ENCODE results near the gene LDHA. TPM values are rescaled to one million over a fixed set of nuclear protein-coding genes. Genes with fewer than 3 reads are reported as not detected.

LDHA gene
- total and polyA plus RNA-seq, 7 donors: 254 to 1,038 (median 867) TPM

DNA sequence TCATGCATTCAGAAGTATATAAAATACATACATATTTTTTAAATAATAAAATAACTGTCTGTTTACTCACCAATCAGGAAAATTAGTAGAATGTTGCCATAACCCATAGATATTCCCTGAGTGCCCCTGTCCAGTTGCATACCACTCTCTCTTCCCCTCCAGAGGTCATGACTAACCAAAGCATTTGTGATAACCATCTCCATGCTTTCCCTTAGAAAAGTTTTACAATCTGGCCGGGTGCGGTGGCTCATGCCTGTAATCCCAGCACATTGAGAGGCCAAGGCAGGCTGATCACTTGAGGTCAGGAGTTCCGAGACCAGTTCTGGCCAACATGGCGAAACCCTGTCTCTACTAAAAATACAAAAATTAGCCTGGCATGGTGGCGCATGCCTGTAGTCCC, 33.2 kb upstream of the LDHA start:
- DNase-seq (no peak), ATAC-seq (no peak)
- Histone ChIP-seq H3K4me1 (no peaks in the 10 kb centered on the region), H3K36me3 (ENCODE audit: insufficient read depth in 1 of 2, low read depth in 1 of 2) (peaks cover 12 to 99% of the 10 kb centered on the region in 2 donors), H3K27ac (no peak overlapping the region), H3K9me3 (no peaks in the 10 kb centered on the region), H3K27me3 (ENCODE audit: insufficient read depth in 3 of 3, low read length in 2 of 3) (no peaks in the 10 kb centered on the region), H3K4me3 (no peak overlapping the region)
- intact Hi-C loops (cut with DNase I): no loop called here
- TF ChIP-seq, protein P1, sequence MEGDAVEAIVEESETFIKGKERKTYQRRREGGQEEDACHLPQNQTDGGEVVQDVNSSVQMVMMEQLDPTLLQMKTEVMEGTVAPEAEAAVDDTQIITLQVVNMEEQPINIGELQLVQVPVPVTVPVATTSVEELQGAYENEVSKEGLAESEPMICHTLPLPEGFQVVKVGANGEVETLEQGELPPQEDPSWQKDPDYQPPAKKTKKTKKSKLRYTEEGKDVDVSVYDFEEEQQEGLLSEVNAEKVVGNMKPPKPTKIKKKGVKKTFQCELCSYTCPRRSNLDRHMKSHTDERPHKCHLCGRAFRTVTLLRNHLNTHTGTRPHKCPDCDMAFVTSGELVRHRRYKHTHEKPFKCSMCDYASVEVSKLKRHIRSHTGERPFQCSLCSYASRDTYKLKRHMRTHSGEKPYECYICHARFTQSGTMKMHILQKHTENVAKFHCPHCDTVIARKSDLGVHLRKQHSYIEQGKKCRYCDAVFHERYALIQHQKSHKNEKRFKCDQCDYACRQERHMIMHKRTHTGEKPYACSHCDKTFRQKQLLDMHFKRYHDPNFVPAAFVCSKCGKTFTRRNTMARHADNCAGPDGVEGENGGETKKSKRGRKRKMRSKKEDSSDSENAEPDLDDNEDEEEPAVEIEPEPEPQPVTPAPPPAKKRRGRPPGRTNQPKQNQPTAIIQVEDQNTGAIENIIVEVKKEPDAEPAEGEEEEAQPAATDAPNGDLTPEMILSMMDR (IDR thresholded peaks at IDR 0.05): no peak
- 95 to 97% (median 96%) methylated on average over 5 of the region's 5 CpGs for WGBS, 3 donors

DNA sequence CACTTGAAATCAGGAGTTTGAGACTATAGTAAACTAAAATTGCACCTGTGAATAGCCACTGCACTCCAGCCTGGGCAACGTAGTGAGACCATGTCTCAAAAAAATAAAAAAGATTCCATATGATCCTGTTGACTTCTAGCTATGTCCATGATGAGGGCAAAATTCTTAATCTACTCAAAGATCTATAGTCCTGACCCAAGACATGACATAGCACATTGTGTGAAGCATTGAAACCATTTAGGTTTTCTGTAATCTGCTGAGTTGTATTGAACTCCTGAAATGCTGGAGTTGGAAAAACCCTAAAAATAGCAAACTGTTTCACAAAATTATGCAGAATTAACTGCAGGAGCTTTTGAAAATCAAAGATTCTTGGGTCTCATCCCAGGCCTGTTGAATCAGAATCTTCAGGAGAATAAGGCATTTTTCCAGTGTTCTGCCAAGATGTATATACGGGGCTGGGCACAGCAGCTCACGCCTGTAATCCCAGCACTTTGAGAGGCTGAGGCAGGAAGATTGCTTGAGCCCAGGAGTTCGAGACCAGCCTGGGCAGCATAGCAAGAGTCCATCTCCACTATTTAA, 29.8 kb upstream of the LDHA start:
- intact Hi-C loops (cut with DNase I): no loop called here
- TF ChIP-seq, protein P1 (IDR thresholded peaks at IDR 0.05): no peak

DNA sequence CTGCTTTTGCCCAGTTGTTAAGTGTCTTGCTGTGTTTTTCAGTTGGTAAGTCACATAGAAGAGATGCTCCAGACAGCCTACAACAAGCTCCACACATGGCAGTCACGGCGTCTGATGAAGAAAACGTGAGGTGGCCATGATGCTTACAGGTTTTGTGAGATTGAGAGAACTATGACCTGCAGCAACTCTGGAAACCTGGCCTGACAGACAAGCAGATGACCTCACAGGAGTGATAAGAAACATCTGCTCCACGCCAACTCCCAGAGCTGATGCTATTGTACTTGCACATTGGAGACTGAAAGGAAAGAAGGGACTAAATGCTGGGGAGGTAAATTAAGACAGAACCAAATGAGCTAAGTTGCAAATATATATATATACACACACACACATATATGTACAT, 28.6 kb upstream of the LDHA start:
- WGBS, 3 donors: 92 to 93% (median 92%) methylated on average over 4 of the region's 4 CpGs
- no peak overlapping the region for H3K4me3 ChIP-seq
- DNase-seq (no peak), ATAC-seq (no peak)
- H3K4me1 ChIP-seq: peaks cover 6% of the 10 kb centered on the region
- peaks cover 5 to 70% of the 10 kb centered on the region in 2 donors for H3K36me3 ChIP-seq (ENCODE audit: insufficient read depth in 1 of 2, low read depth in 1 of 2)
- intact Hi-C loops (cut with DNase I): no loop called here
- no peak overlapping the region for H3K27ac ChIP-seq
- H3K27me3 ChIP-seq (ENCODE audit: insufficient read depth in 3 of 3, low read length in 2 of 3): no peaks in the 10 kb centered on the region
- TF ChIP-seq, protein P1 (IDR thresholded peaks at IDR 0.05): no peak
- H3K9me3 ChIP-seq: no peaks in the 10 kb centered on the region

More for the DNA sequence above, 29.8 kb upstream of the LDHA start:
- Histone ChIP-seq H3K27me3 (ENCODE audit: insufficient read depth in 3 of 3, low read length in 2 of 3) (no peaks in the 10 kb centered on the region), H3K9me3 (no peaks in the 10 kb centered on the region), H3K36me3 (ENCODE audit: insufficient read depth in 1 of 2, low read depth in 1 of 2) (peaks cover 5 to 81% of the 10 kb centered on the region in 2 donors), H3K27ac (no peak overlapping the region), H3K4me3 (no peak overlapping the region), H3K4me1 (peaks cover 6% of the 10 kb centered on the region)
- 88 to 94% (median 92%) methylated on average over 4 of the region's 4 CpGs for WGBS, 3 donors
- ATAC-seq (no peak), DNase-seq (no peak)

DNA sequence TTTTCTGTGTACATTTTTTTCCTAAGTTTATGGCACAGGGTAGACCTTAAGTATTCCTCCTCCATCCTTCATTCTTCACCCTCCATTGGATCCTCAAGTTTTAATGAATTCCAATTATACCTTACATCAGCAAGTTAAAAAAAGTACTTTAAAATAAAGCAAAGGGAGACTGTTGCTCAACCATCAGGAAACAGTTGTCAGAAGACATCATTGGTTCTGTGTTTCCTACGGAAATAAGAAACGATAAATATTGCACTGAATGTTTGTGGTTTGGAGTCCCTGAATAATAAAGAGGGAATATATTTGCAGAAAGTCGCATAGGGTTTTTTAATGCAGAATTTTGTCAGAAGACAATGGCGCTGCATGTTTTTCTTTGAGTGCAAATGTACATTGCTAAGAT, 28.1 kb upstream of the LDHA start:
- TF ChIP-seq, protein P1 (IDR thresholded peaks at IDR 0.05): no peak
- no peaks in the 10 kb centered on the region for H3K9me3 ChIP-seq
- H3K36me3 ChIP-seq (ENCODE audit: insufficient read depth in 1 of 2, low read depth in 1 of 2): peaks cover 5 to 64% of the 10 kb centered on the region in 2 donors
- no peaks in the 10 kb centered on the region for H3K27me3 ChIP-seq (ENCODE audit: insufficient read depth in 3 of 3, low read length in 2 of 3)
- H3K4me1 ChIP-seq: peaks cover 6% of the 10 kb centered on the region
- DNase-seq: no peak
- 92 to 95% (median 92%) methylated on average over 4 of the region's 4 CpGs for WGBS, 3 donors
- H3K27ac ChIP-seq: no peak overlapping the region
- intact Hi-C loops (cut with DNase I): no loop called here
- no peak overlapping the region for H3K4me3 ChIP-seq
- no peak for ATAC-seq

DNA sequence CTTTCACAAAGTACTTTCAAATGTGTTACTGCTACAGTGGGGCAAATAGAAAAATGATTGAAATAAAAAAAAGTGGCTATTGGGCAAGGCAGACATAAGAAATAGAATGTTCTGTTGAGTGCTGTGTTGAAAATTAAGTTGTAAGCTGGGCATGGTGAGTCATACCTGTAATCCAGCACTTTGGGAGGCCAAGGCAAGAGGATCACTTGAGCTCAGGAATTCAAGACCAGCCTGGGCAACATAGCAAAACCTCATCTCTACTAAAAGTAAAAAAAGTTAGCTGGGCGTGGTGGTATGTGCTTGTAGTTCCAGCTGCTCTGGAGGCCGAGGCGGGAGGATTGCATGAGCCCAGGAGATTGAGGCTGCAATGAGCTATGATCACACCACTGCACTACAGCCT, 26.9 kb upstream of the LDHA start:
- no peaks in the 10 kb centered on the region for H3K9me3 ChIP-seq
- TF ChIP-seq, protein P1 (IDR thresholded peaks at IDR 0.05): no peak
- H3K36me3 ChIP-seq (ENCODE audit: insufficient read depth in 1 of 2, low read depth in 1 of 2): peaks cover 5 to 53% of the 10 kb centered on the region in 2 donors
- ATAC-seq (no peak), DNase-seq (no peak)
- H3K4me1 ChIP-seq: peaks cover 6% of the 10 kb centered on the region
- WGBS, 3 donors: 98 to 100% (median 98%) methylated on average over 3 of the region's 3 CpGs
- H3K27ac ChIP-seq: no peak overlapping the region
- H3K4me3 ChIP-seq: no peak overlapping the region
- no peaks in the 10 kb centered on the region for H3K27me3 ChIP-seq (ENCODE audit: insufficient read depth in 3 of 3, low read length in 2 of 3)
- intact Hi-C loops (cut with DNase I): no loop called here
